Measurements from ENCODE around the gene NFATC1. TPM values are rescaled to one million over a fixed set of nuclear protein-coding genes. Genes with fewer than 3 reads are reported as not detected.

Gene NFATC1
- total and polyA plus RNA-seq, 2 donors from 2014 or later: 4.3 to 17.2 TPM

GRCh38 chr18:79471597-79471996 is 75.9 kb downstream of the NFATC1 start:
- peak in 1 of 5 donors; percentile 45 for DNase-seq

GRCh38 chr18:79472176-79472575 is 76.4 kb downstream of the NFATC1 start:
- DNase-seq (no peak), FAIRE-seq (no peak)
- peaks cover 0 to 5% (median 0%) of the 10 kb centered on the region in 3 donors for H3K36me3 ChIP-seq (ENCODE audit: control insufficient read depth in 2 of 3, insufficient read depth in 3 of 3, low read length in 3 of 3)
- intact Hi-C loops (cut with DNase I): no loop called here
- no peak for TF ChIP-seq CTCF (IDR thresholded peaks at IDR 0.05; ENCODE audit: borderline replicate concordance, extremely low read depth, insufficient read depth)
- H3K27ac ChIP-seq (ENCODE audit: low read depth in 2 of 2, low read length in 2 of 2): no peak overlapping the region
- H3K27me3 ChIP-seq (ENCODE audit: control insufficient read depth, insufficient read depth, low read length): no peaks in the 10 kb centered on the region
- no peak overlapping the region for H3K4me3 ChIP-seq (ENCODE audit: low read length in 3 of 3)
- peaks cover 0 to 2% (median 0%) of the 10 kb centered on the region in 3 donors for H3K9me3 ChIP-seq (ENCODE audit: control insufficient read depth in 2 of 3, insufficient read depth in 1 of 3, low read length in 3 of 3)
- no peak overlapping the region for H3K9ac ChIP-seq (ENCODE audit: low read length in 3 of 3)
- no peaks in the 10 kb centered on the region for H3K4me1 ChIP-seq (ENCODE audit: control insufficient read depth in 2 of 3, insufficient read depth in 2 of 3, low read depth in 1 of 3, low read length in 3 of 3)

More at GRCh38 chr18:79471597-79471996, 75.9 kb downstream of the NFATC1 start:
- Histone ChIP-seq H3K27me3 (ENCODE audit: control insufficient read depth, insufficient read depth, low read length) (no peaks in the 10 kb centered on the region), H3K27ac (ENCODE audit: low read depth in 2 of 2, low read length in 2 of 2) (no peak overlapping the region), H3K36me3 (ENCODE audit: control insufficient read depth in 2 of 3, insufficient read depth in 3 of 3, low read length in 3 of 3) (peaks cover 0 to 5% (median 0%) of the 10 kb centered on the region in 3 donors), H3K9ac (ENCODE audit: low read length in 3 of 3) (no peak overlapping the region), H3K4me1 (ENCODE audit: control insufficient read depth in 2 of 3, insufficient read depth in 2 of 3, low read depth in 1 of 3, low read length in 3 of 3) (no peaks in the 10 kb centered on the region), H3K4me3 (ENCODE audit: low read length in 3 of 3) (no peak overlapping the region), H3K9me3 (ENCODE audit: control insufficient read depth in 2 of 3, insufficient read depth in 1 of 3, low read length in 3 of 3) (peaks cover 0 to 2% (median 0%) of the 10 kb centered on the region in 3 donors)
- FAIRE-seq: no peak
- no peak for TF ChIP-seq CTCF (IDR thresholded peaks at IDR 0.05; ENCODE audit: borderline replicate concordance, extremely low read depth, insufficient read depth)
- intact Hi-C loops (cut with DNase I): no loop called here

- no peak overlapping the region for H3K9ac ChIP-seq (ENCODE audit: low read length in 3 of 3)
Observed at GRCh38 chr18:79472946-79473345, 77.2 kb downstream of the NFATC1 start.

More at GRCh38 chr18:79472946-79473345, 77.2 kb downstream of the NFATC1 start:
- Histone ChIP-seq H3K4me3 (ENCODE audit: low read length in 3 of 3) (no peak overlapping the region), H3K4me1 (ENCODE audit: control insufficient read depth in 2 of 3, insufficient read depth in 2 of 3, low read depth in 1 of 3, low read length in 3 of 3) (no peaks in the 10 kb centered on the region), H3K36me3 (ENCODE audit: control insufficient read depth in 2 of 3, insufficient read depth in 3 of 3, low read length in 3 of 3) (no peaks in the 10 kb centered on the region), H3K27me3 (ENCODE audit: control insufficient read depth, insufficient read depth, low read length) (no peaks in the 10 kb centered on the region), H3K9me3 (ENCODE audit: control insufficient read depth in 2 of 3, insufficient read depth in 1 of 3, low read length in 3 of 3) (peaks cover 0 to 2% (median 0%) of the 10 kb centered on the region in 3 donors), H3K27ac (ENCODE audit: low read depth in 2 of 2, low read length in 2 of 2) (no peak overlapping the region)
- DNase-seq: no peak
- FAIRE-seq: no peak
- intact Hi-C loops (cut with DNase I): no loop called here
- no peak for TF ChIP-seq CTCF (IDR thresholded peaks at IDR 0.05; ENCODE audit: borderline replicate concordance, extremely low read depth, insufficient read depth)

Data from kidney (tissue), 14 donors.